Stimulated activated CD8-positive, alpha-beta memory T cell treated with anti-CD3 and anti-CD28 coated beads, Interleukin-2, amount 100 ng/mL, for 1 hour (primary cell): ENCODE data around the gene TNKS1BP1.

Experiments used
- DNase-seq, 2 donors: peaks; one replicate each; pipeline ENCODE4 v3.0.0-alpha.2; 2020; ENCODE audit warnings: low read depth in 2 of 2

The TNKS1BP1 gene

DNA sequence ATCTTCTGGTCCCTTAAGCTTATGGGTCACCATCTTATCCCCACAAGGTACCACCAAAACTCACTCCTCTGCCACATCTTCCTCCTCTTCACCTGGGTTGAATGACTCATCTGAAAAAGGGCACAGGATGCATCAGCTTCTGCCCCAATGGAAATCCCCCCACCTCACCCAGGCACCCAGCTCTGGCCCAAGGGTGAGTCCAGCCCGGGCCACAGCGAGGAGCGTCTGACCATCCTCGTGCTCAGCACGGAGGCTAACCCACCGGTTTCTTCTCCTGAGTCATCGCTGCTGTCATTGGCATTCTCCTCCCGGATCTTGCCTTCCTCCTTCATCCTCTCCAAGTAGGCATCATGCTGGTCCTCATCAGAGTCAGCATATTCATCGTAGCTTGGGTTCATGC, 5.3 kb upstream of the TNKS1BP1 start:
- DNase-seq = no peak

DNA sequence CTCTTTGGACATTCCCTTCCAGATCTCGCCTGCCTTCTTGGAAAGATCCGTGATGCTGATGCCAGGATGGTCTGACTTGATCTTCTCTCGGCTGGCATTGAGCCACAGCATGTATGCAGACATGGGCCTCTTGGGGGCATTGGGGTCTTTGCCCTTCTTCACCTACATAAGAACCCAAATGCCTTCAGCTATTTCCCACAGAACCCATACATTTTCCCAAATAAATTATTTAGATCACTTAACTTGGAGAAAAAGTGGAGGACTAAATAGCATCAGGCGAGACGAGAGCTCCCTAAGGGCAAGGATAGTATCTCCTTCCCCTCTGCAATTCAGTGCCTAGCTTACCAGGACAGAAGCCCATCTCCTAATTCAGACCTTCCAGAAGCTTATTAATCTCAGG, 3.0 kb upstream of the TNKS1BP1 start:
- no peak for DNase-seq

DNA sequence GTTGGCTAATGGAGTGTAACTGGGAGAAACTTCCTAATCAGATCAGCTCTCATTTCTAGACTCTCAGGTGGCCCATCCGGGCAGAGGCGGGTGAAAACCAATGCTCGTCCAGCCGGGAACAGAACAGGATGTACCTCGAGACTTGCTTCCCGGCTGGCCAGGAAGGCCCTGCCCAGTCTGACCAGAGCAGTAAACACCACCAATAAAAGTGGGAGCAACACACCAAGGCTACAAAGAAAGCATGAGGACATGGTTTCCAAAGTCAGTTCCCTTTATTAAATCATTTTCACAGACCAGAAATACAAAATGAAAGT, 940 bp upstream of the TNKS1BP1 start:
- DNase-seq = no peak

DNA sequence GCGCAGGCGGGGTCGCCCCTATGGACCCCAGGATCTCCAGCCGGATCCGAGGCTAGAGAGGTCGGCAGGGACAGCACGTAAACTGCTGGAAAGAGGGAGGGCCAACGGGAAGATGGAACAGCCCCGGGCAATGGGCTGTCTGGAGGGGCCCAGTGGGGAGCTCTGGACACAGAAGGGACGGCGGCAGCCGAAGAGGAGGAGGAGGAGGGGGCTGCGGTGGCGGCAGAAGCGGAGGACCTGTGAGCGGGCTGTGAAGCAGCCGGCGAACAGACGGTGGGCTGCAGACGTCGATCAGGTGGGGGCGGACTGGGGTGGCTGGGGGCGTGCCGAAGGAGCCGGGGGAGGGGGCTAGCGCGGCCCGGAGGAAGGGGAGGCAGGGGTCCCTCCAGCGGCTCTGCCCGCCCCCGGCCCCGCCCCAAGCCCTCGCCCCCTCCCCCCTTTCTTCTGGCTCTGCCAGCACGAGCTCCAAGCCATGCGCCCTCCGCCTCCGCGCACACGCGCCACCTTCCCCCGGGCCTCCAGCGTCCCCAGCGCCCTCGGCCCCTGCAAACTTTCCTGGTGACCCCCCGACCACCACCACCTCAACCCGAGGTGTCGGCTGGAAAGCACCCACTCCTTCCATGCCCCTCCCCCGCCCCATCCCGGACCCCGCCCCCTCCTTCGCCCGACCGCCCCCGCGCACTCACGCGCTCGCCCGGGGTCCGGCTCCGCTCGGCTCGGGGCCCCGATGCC, 432 bp downstream of the TNKS1BP1 start:
- no peak for DNase-seq

DNA sequence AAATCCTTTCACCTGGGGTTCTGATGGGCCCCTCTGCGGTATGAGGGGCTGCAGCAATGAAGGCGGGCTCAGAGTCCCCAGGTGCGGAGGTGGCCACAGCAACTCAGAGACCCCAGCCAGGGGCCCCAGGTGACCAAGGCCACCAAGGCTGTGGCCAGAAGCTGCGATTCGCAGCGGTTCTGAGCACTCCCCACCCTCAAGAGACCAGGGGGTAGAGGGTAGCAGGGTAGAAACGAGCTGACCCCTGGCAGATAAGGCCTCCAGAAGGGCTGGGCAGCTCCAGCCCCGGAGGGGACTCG, 948 bp downstream of the TNKS1BP1 start:
- DNase-seq = no peak

DNA sequence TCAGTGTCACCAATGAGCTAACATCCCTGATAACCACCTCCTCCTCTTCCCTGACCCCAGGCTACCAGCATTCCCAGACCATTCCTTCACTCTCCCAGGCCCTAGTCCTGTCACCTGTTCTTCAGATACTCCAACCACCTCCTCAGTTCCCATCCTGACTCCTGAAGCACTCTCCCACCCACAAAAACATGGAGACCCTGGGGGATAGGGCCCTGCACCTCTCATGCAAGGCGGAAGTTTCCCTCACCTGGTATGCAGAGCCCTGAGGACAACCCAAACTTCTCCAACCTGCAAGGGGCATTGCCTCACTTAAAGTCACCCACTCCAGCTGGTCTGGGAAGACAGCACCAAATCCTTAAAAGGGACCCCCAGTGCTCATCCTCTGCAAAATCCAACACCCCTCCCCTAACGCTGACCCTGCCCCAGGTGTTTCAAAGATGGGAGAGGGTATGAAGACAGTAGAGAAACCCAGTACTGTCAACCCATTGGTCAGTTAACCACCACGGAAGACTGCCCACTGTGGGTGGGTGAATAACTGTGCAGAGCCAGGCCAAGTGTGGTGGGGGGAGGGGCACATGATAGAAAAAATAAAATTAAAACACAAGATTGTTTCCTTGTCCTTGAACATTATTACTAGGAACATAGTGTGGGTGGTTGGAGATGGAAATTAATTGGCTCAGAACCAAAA, 1.4 kb downstream of the TNKS1BP1 start:
- no peak for DNase-seq

DNA sequence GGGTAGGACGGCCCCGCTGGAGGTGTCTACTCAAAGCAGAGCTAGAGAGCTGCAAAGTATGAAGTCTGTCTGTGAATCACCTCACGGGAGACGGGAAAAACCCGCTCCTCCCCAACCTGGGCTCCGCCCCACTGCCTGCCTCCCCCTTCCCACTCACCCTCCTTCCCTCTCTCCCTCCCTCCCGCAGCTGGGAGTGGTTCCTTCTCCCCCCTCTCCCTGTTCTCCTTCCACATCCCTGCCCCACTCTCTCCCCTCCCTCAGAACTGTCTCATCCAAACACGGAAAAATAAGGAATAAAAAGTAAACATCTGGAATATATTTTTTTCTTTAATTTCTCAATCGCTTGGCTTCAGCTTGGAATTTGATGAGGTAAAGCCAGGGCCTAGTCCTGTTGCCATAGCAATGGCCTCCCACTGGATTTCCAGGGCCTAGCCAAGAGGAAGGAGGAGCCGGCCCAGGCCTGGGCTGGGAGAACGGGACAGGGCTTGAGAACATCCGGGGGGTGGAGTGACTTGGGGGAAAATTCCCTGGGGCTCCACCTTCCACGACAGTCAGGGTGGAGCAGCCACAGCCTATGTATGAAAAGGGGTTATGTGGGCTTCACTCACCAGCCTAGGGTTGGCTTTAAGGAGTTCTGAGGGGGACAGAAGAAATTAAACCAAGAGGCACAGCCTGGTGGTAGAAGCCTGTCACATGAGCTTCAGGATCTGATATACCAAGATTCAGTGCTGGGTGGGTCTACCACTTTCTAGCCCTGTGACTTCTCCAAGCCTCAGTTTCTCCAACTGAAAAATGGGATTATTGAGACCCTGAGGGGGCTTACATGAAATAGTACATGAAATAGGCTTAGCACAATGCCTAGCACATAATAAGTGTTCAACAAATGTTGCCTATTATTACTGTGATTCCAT, 2.2 kb downstream of the TNKS1BP1 start:
- no peak for DNase-seq

DNA sequence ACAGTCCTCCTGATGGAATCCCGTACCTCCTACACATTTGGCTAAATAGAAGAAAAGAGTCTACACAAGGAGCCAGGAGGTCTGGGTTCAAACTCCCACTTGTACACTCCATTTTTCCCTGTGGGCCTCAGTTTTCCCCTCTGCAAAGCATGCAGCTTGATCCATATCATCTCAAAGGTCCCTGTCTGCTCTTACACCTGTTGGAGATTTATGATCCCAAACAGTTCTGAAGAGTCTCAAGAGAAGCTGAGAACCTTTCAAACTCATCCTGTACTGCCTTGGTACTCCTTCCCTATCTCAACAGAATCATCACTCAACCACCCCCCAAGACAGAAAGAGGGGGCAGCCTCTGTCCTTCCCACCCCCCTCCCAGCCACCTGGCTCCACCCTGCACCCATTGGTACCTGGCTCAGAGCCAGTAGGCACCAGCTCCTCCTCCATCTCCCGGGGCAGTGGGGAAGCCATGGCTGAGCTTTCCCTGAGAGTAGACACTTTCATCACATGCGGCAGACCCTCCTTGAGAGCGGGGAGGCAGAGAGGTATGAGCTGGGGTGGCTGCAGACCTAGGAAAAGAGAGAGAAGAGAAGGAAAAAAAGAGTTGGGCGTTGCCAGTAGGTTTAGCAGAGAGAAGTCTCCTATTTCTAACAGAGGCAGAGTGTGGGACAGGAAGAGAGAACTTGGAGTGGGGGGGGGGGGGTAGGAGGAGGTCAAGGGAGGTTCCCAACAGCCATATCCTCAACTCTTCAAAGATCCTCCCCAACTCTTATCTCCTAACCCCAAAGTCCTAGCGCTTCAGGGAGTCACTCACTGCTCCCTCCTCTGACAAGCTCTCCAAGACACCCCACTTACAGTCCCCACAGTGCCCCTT, 3.1 kb downstream of the TNKS1BP1 start:
- DNase-seq = no peak

DNA sequence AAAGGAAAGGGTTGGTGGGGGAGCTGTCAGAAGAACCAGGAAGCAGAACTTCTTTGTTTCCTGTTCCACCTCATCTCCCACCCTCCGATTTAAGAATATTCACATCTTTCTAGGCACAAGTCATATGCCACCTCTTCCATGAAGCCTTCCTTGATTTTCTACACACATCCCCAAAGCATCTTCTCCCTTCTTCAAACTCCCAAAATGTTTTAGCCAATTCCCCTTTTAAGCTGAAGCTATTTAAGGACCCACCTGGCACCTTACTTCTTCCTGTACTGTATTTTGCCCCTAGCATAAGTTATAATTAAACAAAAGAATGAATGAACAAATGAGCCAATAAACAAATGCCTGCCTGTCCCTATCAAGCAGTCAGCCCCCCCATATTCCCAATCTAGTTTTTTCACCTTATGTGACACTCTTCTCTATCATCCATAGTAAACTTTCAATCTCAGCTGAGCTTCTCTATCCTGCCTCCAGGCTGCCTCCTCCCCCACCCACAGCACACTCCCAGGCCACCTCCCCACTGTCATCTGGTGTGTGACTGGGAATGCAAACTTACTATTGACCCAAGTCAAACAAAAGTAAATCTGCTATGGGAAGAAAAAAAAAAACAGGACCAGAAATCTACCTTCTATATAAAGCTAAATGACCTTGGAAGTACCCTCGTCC, 3.9 kb downstream of the TNKS1BP1 start:
- no peak for DNase-seq

DNA sequence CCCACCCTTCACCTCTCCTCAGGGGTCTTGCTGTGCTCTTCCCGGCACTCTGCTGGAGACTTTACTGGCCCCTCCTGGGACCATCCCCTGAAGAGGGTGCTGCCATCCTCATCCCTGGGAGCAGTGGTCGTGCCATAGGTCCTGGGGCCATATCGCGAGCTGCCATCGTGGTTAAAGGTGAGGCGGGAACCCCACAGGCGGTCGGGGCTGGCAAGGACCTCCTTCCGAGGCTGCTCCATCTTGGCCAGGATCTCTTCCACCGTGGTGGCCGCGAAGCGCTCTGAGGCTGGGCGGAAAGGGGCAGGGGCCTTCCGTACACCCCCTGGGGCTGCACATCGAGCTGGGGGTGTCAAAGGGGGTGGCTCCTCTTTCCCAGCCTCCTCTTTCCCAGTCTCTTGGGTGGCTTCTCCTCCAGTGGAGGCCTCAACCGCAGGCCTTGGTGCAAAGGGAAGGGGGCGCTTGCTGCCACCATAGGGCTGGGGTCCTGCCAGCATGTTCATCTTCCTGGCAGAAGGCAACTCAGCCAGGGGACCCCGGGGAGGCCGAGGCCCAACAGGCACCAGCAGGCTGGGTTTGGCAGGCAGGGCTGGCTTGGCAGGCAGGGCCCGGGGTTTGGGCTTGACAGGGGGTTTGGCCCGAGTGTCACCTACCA, 4.6 kb downstream of the TNKS1BP1 start:
- DNase-seq = no peak

DNA sequence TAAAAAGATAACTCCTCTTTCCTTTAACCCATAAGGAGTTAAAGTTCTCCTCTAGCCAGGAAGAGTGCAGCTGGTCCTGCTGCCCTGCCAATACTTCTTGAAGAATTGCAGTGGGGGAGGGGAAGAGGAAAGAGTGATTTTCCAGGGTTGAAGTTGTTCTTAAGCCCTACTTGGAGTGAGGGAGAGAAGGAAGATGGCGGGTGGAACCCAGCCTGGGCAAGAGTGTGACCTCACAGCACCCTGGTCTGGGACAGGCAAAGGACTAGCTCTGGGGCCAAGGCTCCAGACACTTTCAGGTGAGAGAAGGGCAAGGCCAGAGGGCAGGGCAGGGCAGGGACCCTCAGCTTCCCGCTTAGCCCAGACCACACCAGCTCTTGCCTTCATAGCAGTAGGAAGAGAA, 6.6 kb downstream of the TNKS1BP1 start:
- DNase-seq = no peak

DNA sequence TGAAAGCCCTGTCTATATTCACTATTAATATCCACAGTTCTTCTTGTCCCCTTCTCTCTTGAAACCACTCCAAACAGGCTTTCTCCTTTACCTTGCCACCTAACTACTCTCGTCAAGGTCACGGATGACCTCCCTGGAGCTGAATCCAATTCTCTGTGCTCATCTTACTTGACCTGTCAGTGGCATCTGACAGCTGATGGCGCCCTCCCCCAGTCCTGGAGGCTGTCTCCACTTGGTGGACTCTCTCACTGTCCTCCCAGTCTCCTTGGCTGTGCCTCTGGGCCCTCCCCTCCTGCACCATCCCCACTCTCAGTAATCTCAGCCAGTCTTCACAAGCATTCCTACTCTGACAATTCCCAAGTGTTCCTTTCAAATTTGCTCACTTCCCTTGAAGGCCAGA, 8.7 kb downstream of the TNKS1BP1 start:
- no peak for DNase-seq

DNA sequence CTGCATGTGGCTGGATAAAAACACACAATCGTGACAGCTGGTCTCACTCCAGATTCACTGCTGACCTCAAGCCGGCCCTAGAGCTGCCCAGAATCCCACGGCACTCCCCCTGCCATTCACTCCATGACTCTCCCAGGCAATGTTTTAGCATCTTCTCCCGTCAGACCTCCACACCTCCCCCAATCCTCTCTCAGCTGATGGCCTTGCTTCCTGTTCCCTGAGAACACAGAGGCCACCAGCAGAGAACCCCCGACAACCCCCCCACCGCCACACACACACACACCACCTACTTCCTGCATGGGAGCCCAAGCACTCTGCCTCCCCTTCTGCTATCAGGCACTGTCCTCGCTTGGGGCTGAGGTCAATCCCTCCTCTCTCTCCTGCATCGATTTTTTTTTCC, 9.3 kb downstream of the TNKS1BP1 start:
- DNase-seq = no peak

DNA sequence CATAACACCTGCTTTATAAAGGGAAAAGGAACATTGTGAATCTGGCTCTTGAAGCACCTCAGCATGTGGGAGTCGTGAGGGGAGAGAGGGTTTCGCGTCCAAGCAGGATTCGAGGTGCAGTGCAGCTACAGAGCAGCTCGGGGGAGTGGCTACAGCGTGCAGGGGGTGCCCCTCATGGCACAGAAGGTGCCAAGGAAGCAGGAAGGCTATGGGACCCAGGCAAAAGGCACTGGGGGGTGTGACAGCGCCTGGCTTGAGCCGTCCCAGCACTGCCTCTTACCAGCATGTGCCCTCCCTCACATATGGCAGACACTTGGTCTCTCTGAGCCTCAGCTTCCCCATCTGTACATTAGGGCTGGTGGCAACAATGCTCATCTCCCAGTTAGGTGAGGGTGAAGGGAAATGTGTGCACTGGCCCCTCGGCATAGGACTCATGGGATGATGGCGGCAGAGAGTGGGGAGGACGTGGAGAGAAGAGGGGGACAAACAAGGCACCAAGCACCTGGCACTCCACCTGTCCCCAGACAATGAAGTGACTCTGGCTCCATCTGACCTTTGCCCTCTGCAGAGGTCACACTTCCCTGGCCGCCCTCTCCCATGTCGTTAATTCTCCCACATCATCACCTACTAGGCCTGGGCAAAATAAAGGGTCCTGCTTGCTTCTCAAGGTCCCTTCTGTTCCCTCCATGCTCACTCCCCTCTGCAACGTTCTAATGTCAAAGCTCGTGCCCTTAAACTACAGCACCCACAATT, 10.4 kb downstream of the TNKS1BP1 start:
- DNase-seq = no peak

DNA sequence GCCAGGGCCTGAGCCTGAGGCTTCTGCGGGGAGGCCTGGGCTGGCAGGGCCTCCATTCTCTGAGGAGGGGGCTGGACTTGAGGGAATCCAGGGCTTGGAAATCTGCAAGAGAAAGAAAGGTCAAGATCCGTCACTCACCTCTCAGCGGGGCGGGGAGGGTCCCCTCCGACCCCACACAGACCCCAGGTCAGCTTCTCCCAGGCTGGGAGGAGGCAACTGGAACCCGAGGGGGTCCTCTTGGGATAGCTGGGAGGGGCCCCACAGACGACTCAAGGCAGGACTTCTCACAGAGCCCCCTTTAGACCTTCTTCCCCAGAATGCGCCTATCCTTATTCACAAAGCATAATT, 11.0 kb downstream of the TNKS1BP1 start:
- no peak for DNase-seq

DNA sequence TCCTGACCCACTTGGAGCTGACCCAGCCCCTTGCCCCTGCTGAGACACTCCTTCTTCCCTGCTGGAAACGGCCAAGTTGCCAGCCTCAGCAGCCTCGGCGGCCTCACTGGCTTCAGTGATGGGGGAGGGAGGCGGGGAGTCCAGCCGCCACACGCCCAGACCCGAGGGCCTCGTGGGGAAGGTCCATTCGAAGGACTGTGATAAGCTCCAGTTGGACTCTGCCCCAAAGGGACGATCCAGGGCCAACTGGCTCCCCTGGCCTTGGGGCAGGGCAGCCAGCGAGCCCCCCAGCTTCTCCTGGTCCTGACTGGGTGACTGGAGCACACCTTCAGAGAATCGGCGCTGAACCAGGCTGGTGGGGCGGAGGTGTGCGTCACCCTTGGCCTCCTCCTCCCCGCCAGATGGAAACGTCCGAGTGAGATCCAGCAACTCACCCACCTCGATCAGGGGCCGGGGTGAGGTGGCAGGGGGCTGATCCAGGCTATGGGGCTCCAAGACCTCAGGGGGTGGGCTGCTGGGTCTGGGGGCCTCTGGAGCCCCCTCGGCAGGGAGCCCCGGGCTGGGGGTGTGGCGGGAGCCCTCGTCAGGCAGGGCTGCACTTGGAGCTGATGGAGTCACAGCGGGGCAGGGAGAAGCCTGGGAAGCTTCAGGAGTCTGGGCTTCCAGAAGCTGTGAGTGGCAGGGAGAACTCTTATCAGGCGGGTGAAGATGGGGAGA, 11.5 kb downstream of the TNKS1BP1 start:
- DNase-seq = no peak

DNA sequence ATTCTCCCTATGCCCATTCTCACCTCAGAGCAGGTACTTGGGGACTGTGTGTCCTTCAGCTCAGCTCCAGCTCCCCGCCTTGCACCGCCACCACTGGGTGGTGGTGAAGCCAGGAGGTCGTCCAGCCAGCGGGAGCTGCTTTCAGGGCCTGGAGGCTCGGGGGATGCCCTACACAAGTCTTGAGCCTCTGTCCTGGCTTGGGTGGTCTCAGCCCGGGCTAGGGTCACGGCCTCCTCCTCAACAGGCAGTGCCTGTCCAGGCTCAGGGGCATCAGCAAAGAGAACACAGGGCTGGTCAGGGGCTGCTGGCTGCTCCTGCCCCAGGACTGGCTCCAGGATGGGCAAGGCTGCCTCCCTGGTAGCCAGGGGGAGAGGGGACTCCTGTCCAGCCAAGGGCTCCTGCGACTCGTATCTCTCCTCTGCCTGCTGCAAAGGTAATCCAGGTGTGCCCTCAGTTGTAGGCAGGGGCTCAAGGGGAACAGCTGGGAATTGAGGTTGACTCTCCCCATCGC, 12.2 kb downstream of the TNKS1BP1 start:
- DNase-seq = no peak

DNA sequence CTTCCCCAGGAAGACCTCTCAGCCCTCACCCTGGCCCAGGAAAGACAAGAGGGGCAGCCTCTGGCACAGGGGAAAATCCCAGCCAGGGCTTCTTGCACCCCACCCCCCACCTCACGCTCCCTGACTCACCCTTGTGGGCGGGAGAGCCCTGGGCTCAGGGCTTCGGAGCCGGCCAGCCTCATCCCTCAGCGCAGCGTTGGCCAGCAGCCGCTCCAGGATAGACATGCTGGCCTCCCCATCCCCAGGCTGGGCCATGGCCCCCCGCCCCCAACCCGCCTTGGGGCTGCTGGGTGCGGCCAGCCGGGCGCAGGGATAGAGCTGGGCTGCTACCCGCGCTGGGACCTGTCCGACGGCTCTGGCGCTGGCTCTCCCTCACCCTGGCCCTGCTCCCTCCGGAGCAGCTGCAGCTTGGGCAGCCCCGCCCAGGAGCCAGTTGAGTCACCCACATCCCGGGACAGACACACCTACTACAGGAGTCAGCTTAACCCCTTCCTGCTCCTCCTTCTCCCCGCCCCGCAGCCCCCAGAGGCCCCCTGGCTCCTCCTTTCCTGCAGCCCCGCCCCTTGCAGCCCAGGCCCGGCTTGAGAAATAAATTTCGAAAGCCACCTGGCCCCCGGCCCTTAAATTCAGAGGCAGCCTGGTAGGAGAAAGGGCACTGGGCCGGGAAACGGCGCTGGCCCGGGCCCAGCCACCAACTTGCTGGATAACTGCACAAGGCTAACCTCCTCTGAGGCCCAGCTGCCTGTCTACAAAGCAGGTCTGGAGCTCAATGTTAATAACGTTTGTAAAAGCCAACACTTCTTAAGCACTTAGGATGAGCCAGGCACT, 13.4 kb downstream of the TNKS1BP1 start:
- peak in 1 of 2 donors; percentile 24 for DNase-seq
